SU-DHL-6 (cell line): ENCODE measurements around the gene HEMK1.
A peak's percentile ranks its signal among the peaks of the same experiment; 100 is the strongest.

Experiments
- H2AFZ ChIP-seq: fragments of 200-600 bp; sonication (generic); 2 replicates; pipeline ENCODE4 v1.6.1; 2014; ENCODE audit warnings: low read depth, mild to moderate bottlenecking, moderate library complexity, mixed read lengths, antibody characterized with exemption, low read length; ENCODE audit not compliant: severe bottlenecking
- H3F3A ChIP-seq: fragments of 200-600 bp; shearing (Covaris generic); 2 replicates; pipeline ENCODE4 v1.6.0; 2016; ENCODE audit warnings: antibody characterized with exemption, mild to moderate bottlenecking; ENCODE audit not compliant: insufficient read depth
- H3K27ac ChIP-seq: fragments of 200-600 bp; sonication (generic); 2 replicates; pipeline ENCODE4 v1.5.1; 2016; ENCODE audit warnings: low read depth, mild to moderate bottlenecking, low read length, moderate library complexity, mixed read lengths
- H3K27me3 ChIP-seq: fragments of 200-600 bp; sonication (generic), shearing (Covaris generic); 2 replicates; pipeline ENCODE4 v1.6.0; 2014; ENCODE audit warnings: mild to moderate bottlenecking, low read length
- H3K36me3 ChIP-seq: fragments of 200-600 bp; sonication (generic); 2 replicates; pipeline ENCODE4 v1.6.1; 2014; ENCODE audit warnings: mild to moderate bottlenecking, low read length, mixed read lengths
- H3K4me2 ChIP-seq: fragments of 300-600, 200-600 bp; shearing (Covaris generic), sonication (generic); 2 replicates; pipeline ENCODE4 v1.6.0; 2014; ENCODE audit warnings: low read length, low read depth, mild to moderate bottlenecking; ENCODE audit not compliant: poor library complexity, severe bottlenecking
- H3K4me3 ChIP-seq: fragments of 200-600 bp; sonication (generic); 2 replicates; pipeline ENCODE4 v1.5.1; 2014; ENCODE audit warnings: antibody characterized with exemption, low read length, mild to moderate bottlenecking, mixed read lengths; ENCODE audit not compliant: insufficient read depth, poor library complexity, severe bottlenecking
- H3K79me2 ChIP-seq: fragments of 200-600 bp; sonication (generic); 2 replicates; pipeline ENCODE4 v1.6.1; 2014; ENCODE audit warnings: mild to moderate bottlenecking, low read length, moderate library complexity; ENCODE audit not compliant: insufficient read depth
- H3K9ac ChIP-seq: fragments of 200-600 bp; sonication (generic); 2 replicates; pipeline ENCODE4 v1.7.0; 2014; ENCODE audit warnings: mild to moderate bottlenecking, low read length
- H3K9me2 ChIP-seq: fragments of 200-600 bp; sonication (generic); replicated peaks from 2 replicates; pipeline ENCODE4 v1.6.1; 2014; ENCODE audit warnings: low read length; ENCODE audit not compliant: insufficient read depth
- H3K9me3 ChIP-seq: fragments of 200-600 bp; sonication (generic); 2 replicates; pipeline ENCODE4 v1.6.1; 2014; ENCODE audit warnings: low read length, mixed read lengths; ENCODE audit not compliant: insufficient read depth
- H4K20me1 ChIP-seq: fragments of 200-600 bp; sonication (generic); 2 replicates; pipeline ENCODE4 v1.6.1; 2014; ENCODE audit warnings: low read depth, mild to moderate bottlenecking, antibody characterized with exemption, low read length, moderate library complexity, mixed read lengths
- CTCF ChIP-seq: fragments of 200-600 bp; sonication (generic); IDR thresholded peaks from one replicate; pipeline ENCODE4 v1.5.1; 2017; ENCODE audit warnings: antibody characterized with exemption, mild to moderate bottlenecking, low read length, moderate library complexity; ENCODE audit not compliant: insufficient read depth, poor library complexity, severe bottlenecking
- EZH2phosphoT487 ChIP-seq: fragments of 200-600 bp; sonication (generic), shearing (Covaris generic); conservative IDR thresholded peaks from 2 replicates; pipeline ENCODE4 v1.6.1; 2018; ENCODE audit warnings: mild to moderate bottlenecking, antibody characterized with exemption, low read length, moderate library complexity, mixed read lengths

HEMK1 gene

DNA sequence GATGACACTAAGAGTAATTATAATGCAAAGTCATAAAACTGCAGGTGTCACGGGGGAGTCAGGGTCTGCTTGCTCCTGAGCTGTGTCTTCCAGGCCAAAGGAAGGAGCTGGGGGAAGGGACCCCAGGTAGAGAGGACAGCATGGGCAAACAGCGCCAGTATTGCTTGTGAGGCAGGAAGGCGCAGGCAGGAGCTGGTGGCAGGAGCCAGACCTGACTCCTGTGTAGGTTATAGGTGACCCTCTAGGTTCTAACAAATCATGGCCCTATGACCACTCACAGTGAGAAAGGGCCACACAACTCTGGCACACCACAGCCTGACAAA, 40.4 kb downstream of the HEMK1 start:
- H3K79me2 ChIP-seq: no peaks in the 10 kb centered on the region
- no peaks in the 10 kb centered on the region for H3K9me2 ChIP-seq
- H4K20me1 ChIP-seq: no peaks in the 10 kb centered on the region
- H3F3A ChIP-seq: no peaks in the 10 kb centered on the region
- H3K9ac ChIP-seq: no peak overlapping the region
- H3K36me3 ChIP-seq: no peaks in the 10 kb centered on the region
- no peaks in the 10 kb centered on the region for H3K27me3 ChIP-seq
- no peak overlapping the region for H3K4me2 ChIP-seq
- H3K4me3 ChIP-seq: no peak overlapping the region
- no peaks in the 10 kb centered on the region for H3K9me3 ChIP-seq
- TF ChIP-seq EZH2phosphoT487 (no peak), CTCF (no peak)
- H3K27ac ChIP-seq: no peak overlapping the region
- H2AFZ ChIP-seq: no peak overlapping the region

DNA sequence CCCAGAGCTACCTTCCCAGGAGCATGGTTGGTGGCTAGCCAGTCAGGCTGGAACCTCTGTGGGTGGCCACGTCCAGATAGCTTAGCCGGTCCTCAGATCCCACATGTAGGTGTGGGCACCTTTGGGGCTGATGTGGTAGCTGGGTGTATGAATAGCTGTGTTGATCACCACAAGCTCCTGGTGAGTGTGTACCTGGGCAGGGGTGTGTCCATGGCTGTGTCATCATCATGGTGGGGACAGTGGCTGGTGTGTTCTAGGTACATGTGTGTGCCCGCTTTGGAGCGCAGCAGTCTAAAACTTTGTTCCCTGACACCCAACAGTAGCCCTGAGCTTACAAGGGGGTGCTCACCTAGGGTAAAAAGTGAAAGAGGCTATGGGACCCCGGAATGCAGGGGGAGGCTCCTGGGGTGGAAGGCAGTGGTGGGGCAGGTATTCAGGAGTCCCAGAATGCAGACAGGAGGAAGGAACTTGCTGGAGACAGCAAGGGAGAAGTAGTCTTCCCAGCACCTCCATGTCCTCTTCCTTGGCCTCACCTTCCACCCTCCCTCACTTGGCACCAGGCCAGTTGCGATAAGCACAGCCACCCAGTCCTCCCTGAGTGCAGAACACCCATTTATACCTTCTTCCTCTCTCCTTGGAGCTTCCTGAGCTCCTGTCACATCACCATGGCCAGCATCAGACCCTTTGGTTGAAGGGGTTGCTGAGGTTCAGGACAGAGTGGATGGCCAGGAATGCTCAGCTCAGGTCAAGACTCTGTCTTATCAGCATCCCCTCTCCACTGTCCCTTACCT, 41.1 kb downstream of the HEMK1 start:
- H3K4me2 ChIP-seq: no peak overlapping the region
- H3K79me2 ChIP-seq: no peaks in the 10 kb centered on the region
- no peaks in the 10 kb centered on the region for H3F3A ChIP-seq
- no peak overlapping the region for H3K27ac ChIP-seq
- no peak for TF ChIP-seq CTCF
- H4K20me1 ChIP-seq: no peaks in the 10 kb centered on the region
- no peaks in the 10 kb centered on the region for H3K9me2 ChIP-seq
- H3K9ac ChIP-seq: no peak overlapping the region
- no peaks in the 10 kb centered on the region for H3K9me3 ChIP-seq
- H3K27me3 ChIP-seq: no peaks in the 10 kb centered on the region
- no peak overlapping the region for H3K4me3 ChIP-seq
- H3K36me3 ChIP-seq: no peaks in the 10 kb centered on the region
- H2AFZ ChIP-seq: no peak overlapping the region

GRCh38 chr3:50610992-50611463, 41.7 kb downstream of the HEMK1 start:
- TF ChIP-seq CTCF (no peak), EZH2phosphoT487 (no peak)
- peak overlapping the region; percentile 86 for H2AFZ ChIP-seq
- H4K20me1 ChIP-seq: no peaks in the 10 kb centered on the region
- H3K36me3 ChIP-seq: no peaks in the 10 kb centered on the region
- no peaks in the 10 kb centered on the region for H3K9me3 ChIP-seq
- no peaks in the 10 kb centered on the region for H3K9me2 ChIP-seq
- H3K4me2 ChIP-seq: peak overlapping the region; percentile 84
- H3K4me3 ChIP-seq: peak overlapping the region; percentile 55
- H3K79me2 ChIP-seq: no peaks in the 10 kb centered on the region
- H3K9ac ChIP-seq: peak overlapping the region; percentile 46
- H3K27ac ChIP-seq: no peak overlapping the region
- no peaks in the 10 kb centered on the region for H3K27me3 ChIP-seq
- no peaks in the 10 kb centered on the region for H3F3A ChIP-seq
